HepG2 (cell line): ENCODE results near the gene SPTBN2. TPM values are rescaled to one million over a fixed set of nuclear protein-coding genes. Genes with fewer than 3 reads are reported as not detected.

Experiments used
- DR1 ChIP-seq: sonication (generic); formaldehyde crosslinking; IDR thresholded peaks from 2 replicates; pipeline ENCODE4 v1.8.0; 2021; ENCODE audit warnings: mild to moderate bottlenecking, missing genetic modification reagents, inconsistent platforms
- FOXJ3 ChIP-seq: sonication (generic); formaldehyde crosslinking; IDR thresholded peaks from 2 replicates; pipeline ENCODE4 v1.4.0; 2020; ENCODE audit warnings: missing genetic modification reagents, mild to moderate bottlenecking, borderline replicate concordance
- GATAD1 ChIP-seq: IDR thresholded peaks from 2 replicates; pipeline ENCODE4 v1.6.1; 2016; ENCODE audit warnings: missing genetic modification reagents, missing compliant biosample characterization
- GATAD2A ChIP-seq: IDR thresholded peaks from 2 replicates; pipeline ENCODE4 v1.6.1; 2016
- HIC2 ChIP-seq: sonication (generic); formaldehyde crosslinking; IDR thresholded peaks from 2 replicates; pipeline ENCODE4 v1.9.0; 2022; ENCODE audit warnings: low read depth, missing genetic modification reagents
- POLR2G ChIP-seq: fragments of 200-400 bp; formaldehyde crosslinking; IDR thresholded peaks from 2 replicates; pipeline ENCODE4 v1.6.1; 2018; ENCODE audit warnings: mild to moderate bottlenecking, low read depth, low read length, moderate library complexity
- PPARG ChIP-seq: conservative IDR thresholded peaks from 2 replicates; pipeline ENCODE4 v1.6.1; 2016; ENCODE audit warnings: missing biosample characterization, missing genetic modification reagents
- SIN3A ChIP-seq: IDR thresholded peaks from 2 replicates; pipeline ENCODE4 v1.6.1; 2011; ENCODE audit warnings: low read depth, mild to moderate bottlenecking, control low read depth, low read length, borderline replicate concordance
- SOX5 ChIP-seq: IDR thresholded peaks from 2 replicates; pipeline ENCODE4 v1.6.1; 2016; ENCODE audit warnings: borderline replicate concordance
- SP5 ChIP-seq: IDR thresholded peaks from 2 replicates; pipeline ENCODE4 v1.6.1; 2016; ENCODE audit warnings: low read depth, borderline replicate concordance
- TEF ChIP-seq: sonication (generic); formaldehyde crosslinking; IDR thresholded peaks from 2 replicates; pipeline ENCODE4 v1.5.0; 2020; ENCODE audit warnings: missing genetic modification reagents
- TFE3 ChIP-seq: IDR thresholded peaks from 2 replicates; pipeline ENCODE4 v1.6.1; 2016
- UBTF ChIP-seq: sonication (generic); formaldehyde crosslinking; IDR thresholded peaks from 2 replicates; pipeline ENCODE4 v1.4.0; 2020; ENCODE audit warnings: mild to moderate bottlenecking, missing genetic modification reagents
- ZBTB33 ChIP-seq: sonication (generic); formaldehyde crosslinking; IDR thresholded peaks from 2 replicates; pipeline ENCODE4 v1.4.0; 2020; ENCODE audit warnings: missing genetic modification reagents
- ZFP41 ChIP-seq: sonication (generic); formaldehyde crosslinking; IDR thresholded peaks from 2 replicates; pipeline ENCODE4 v1.4.0; 2020; ENCODE audit warnings: mild to moderate bottlenecking, missing genetic modification reagents, borderline replicate concordance
- ZFX ChIP-seq: sonication (generic); formaldehyde crosslinking; IDR thresholded peaks from 2 replicates; pipeline ENCODE4 v1.4.0; 2020; ENCODE audit warnings: mild to moderate bottlenecking, low read depth, missing genetic modification reagents, moderate library complexity
- ZFY ChIP-seq: sonication (generic); formaldehyde crosslinking; IDR thresholded peaks from 2 replicates; pipeline ENCODE4 v1.4.0; 2020; ENCODE audit warnings: missing genetic modification reagents
- ZGPAT ChIP-seq: IDR thresholded peaks from 2 replicates; pipeline ENCODE4 v1.6.1; 2016; ENCODE audit warnings: mild to moderate bottlenecking
- ZNF337 ChIP-seq: sonication (generic); formaldehyde crosslinking; IDR thresholded peaks from 2 replicates; pipeline ENCODE4 v1.5.1; 2020; ENCODE audit warnings: missing genetic modification reagents, low read depth, mild to moderate bottlenecking, borderline replicate concordance
- polyA plus RNA-seq, 8 experiments: library from polyadenylated mRNA; depleted of rRNA in 3 of 8; stranded (reverse) in 7 of 8; unstranded in 1 of 8; fragments of >200 nt; fragmentation: Illumina TruSeq in 4 of 8; extraction: Trizol in 4 of 8; gene quantifications; 2 replicates each; pipeline versions ENCODE4 v1.2.1 to v1.2.3, GENCODE V29; 2011 to 2016; ENCODE audit warnings: low read depth in 4 of 8, missing spikeins in 1 of 8, mixed read lengths in 1 of 8; ENCODE audit not compliant: insufficient read depth in 1 of 8
- total RNA-seq, 5 experiments: library from RNA; depleted of rRNA; stranded (reverse); fragments of >200 nt; fragmentation: Illumina TruSeq; extraction: Trizol; gene quantifications; 2 replicates each; pipeline ENCODE4 v1.2.3, GENCODE V29; 2016; ENCODE audit warnings: low read depth in 1 of 5

Gene SPTBN2
- total and polyA plus RNA-seq, 2 of the 13 experiments (the other 11 are each of a cell fraction or from before 2014, with no cell fraction given), result 0.65 to 4.0 TPM

- TF ChIP-seq ZFX (CRISPR knock-in tag), result peak; percentile 68; the same call in 1 of the 2 replicates
- peak; percentile 57 for TF ChIP-seq POLR2G
- TF ChIP-seq SOX5 (CRISPR knock-in tag), result peak; percentile 22; the same call in 1 of the 2 replicates
- peak; percentile 41; the same call in 1 of the 2 replicates for TF ChIP-seq GATAD1 (CRISPR knock-in tag)
- TF ChIP-seq DR1 (CRISPR knock-in tag), result no peak
- TF ChIP-seq SIN3A, result 0 out of 2 replicates have a peak, but pooled peaks have one; percentile 38
- no peak for TF ChIP-seq TEF (CRISPR knock-in tag)
- no peak for TF ChIP-seq FOXJ3 (CRISPR knock-in tag)
- 0 out of 2 replicates have a peak, but pooled peaks have one; percentile 24 for TF ChIP-seq TFE3
- TF ChIP-seq UBTF (CRISPR knock-in tag), result 0 out of 2 replicates have a peak, but pooled peaks have one; percentile 25
- TF ChIP-seq ZGPAT, result peak; percentile 43; the same call in 1 of the 2 replicates
- TF ChIP-seq GATAD2A, result peak; percentile 69
- TF ChIP-seq PPARG (CRISPR knock-in tag), result no peak
- TF ChIP-seq SP5 (CRISPR knock-in tag), result peak; percentile 18; the same call in 1 of the 2 replicates
- TF ChIP-seq ZBTB33 (CRISPR knock-in tag), result peak; percentile 29; the same call in 1 of the 2 replicates
- no peak for TF ChIP-seq ZFP41 (CRISPR knock-in tag)
- TF ChIP-seq ZNF337 (CRISPR knock-in tag), result no peak
- TF ChIP-seq ZFY (CRISPR knock-in tag), result peak; percentile 17; the same call in 1 of the 2 replicates
- TF ChIP-seq HIC2 (CRISPR knock-in tag), result peak; percentile 86; the same call in 1 of the 2 replicates
Observed at GRCh38 chr11:66720223-66720898, 8.7 kb downstream of the SPTBN2 start (continued).
